MCF 10A (cell line): ENCODE data around the gene GET3. TPM values are rescaled to one million over a fixed set of nuclear protein-coding genes. Genes with fewer than 3 reads are reported as not detected.

ENCODE experiments used
- BruUV-seq: library from RNA; stranded (reverse); fragments of 400-500 nt; replicated peaks from 2 replicates; lab custom pipeline; 2021; lab: Mats Ljungman, UMichigan
- CTCF ChIA-PET: fragments of 300-600 bp; sonication (Branson Sonifier 250); formaldehyde crosslinking; extraction: SDS; loops from one replicate; lab custom pipeline; 2021; ENCODE audit warnings: antibody characterized with exemption, inconsistent platforms; lab: Yijun Ruan, JAX
- POLR2A ChIA-PET: fragments of 300-600, 350-650 bp; sonication (Branson Sonifier 250); formaldehyde crosslinking; extraction: SDS; loops from one replicate; lab custom pipeline; 2020; ENCODE audit warnings: antibody characterized with exemption, inconsistent platforms; lab: Yijun Ruan, JAX
- DNase-seq: peaks from one replicate; pipeline ENCODE4 v3.0.0-alpha.2; 2018; ENCODE audit not compliant: unreplicated experiment
- H3K27ac Mint-ChIP-seq: one replicate; pipeline ENCODE4 v1.8.0; 2022; ENCODE audit warnings: mild to moderate bottlenecking, low read depth, mixed read lengths; ENCODE audit not compliant: unreplicated experiment
- H3K27me3 Mint-ChIP-seq: one replicate; pipeline ENCODE4 v1.8.0; 2022; ENCODE audit warnings: mixed read lengths; ENCODE audit not compliant: insufficient read depth, unreplicated experiment
- H3K36me3 Mint-ChIP-seq: one replicate; pipeline ENCODE4 v1.8.0; 2022; ENCODE audit warnings: mild to moderate bottlenecking, moderate library complexity, mixed read lengths; ENCODE audit not compliant: insufficient read depth, unreplicated experiment
- H3K4me1 Mint-ChIP-seq: one replicate; pipeline ENCODE4 v1.8.0; 2022; ENCODE audit warnings: mixed read lengths; ENCODE audit not compliant: insufficient read depth, unreplicated experiment
- H3K4me3 Mint-ChIP-seq: one replicate; pipeline ENCODE4 v1.8.0; 2022; ENCODE audit warnings: mild to moderate bottlenecking, moderate library complexity, mixed read lengths; ENCODE audit not compliant: unreplicated experiment
- H3K9me3 Mint-ChIP-seq: one replicate; pipeline ENCODE4 v1.8.0; 2022; ENCODE audit warnings: mixed read lengths; ENCODE audit not compliant: unreplicated experiment
- CTCF ChIP-seq: fragments of 200-600 bp; IDR thresholded peaks from one replicate; pipeline ENCODE4 v1.8.0; 2022; ENCODE audit warnings: antibody characterized with exemption, mild to moderate bottlenecking; ENCODE audit not compliant: unreplicated experiment
- intact Hi-C: fragments of 100-400 bp; cut with micrococcal nuclease; formaldehyde crosslinking; loops from 2 replicates; pipeline ENCODE4 v1.14.1; 2022
- total RNA-seq: library from RNA; stranded (reverse); gene quantifications from 2 replicates; pipeline ENCODE4 v1.2.3, GENCODE V29; 2022

Gene GET3
- total RNA-seq, 1 experiment from 2014 or later: 62.9 TPM

- intact Hi-C loops: no loop called here
- no peaks in the 10 kb centered on the region for H3K27me3 Mint-ChIP-seq
- H3K27ac Mint-ChIP-seq: no peak overlapping the region
- no peak for DNase-seq
- CTCF ChIA-PET: interaction anchor here (0.6 to 13.2 kb wide), 7 partner anchors 8 to 81 kb away, joined by 3 to 307 read pairs (median 10); partner anchors contain the start of genes HOOK2, JUNB, PRDX2 and THSD8
- BruUV-seq: no TSS peak
- POLR2A ChIA-PET: interaction anchor here (0.5 to 2.9 kb wide), 5 partner anchors 18 to 34 kb away, joined by 3 to 17 read pairs (median 3); partner anchors contain the start of gene JUNB
- peaks cover 5% of the 10 kb centered on the region for H3K4me1 Mint-ChIP-seq
- no peak overlapping the region for H3K4me3 Mint-ChIP-seq
- H3K9me3 Mint-ChIP-seq: no peaks in the 10 kb centered on the region
- H3K36me3 Mint-ChIP-seq: peaks cover 20% of the 10 kb centered on the region
- no peak for TF ChIP-seq CTCF
Measured at GRCh38 chr19:12767150-12767549, 29.9 kb downstream of the GET3 start.

GRCh38 chr19:12767666-12768065, 30.4 kb downstream of the GET3 start:
- H3K27ac Mint-ChIP-seq: no peak overlapping the region
- no TSS peak for BruUV-seq
- peaks cover 20% of the 10 kb centered on the region for H3K36me3 Mint-ChIP-seq
- H3K4me1 Mint-ChIP-seq: peaks cover 5% of the 10 kb centered on the region
- CTCF ChIA-PET: interaction anchor here (1.8 to 13.2 kb wide), 4 partner anchors 10 to 81 kb away, joined by 8 to 307 read pairs (median 48); partner anchors contain the start of genes JUNB, PRDX2 and THSD8
- DNase-seq: no peak
- no peaks in the 10 kb centered on the region for H3K27me3 Mint-ChIP-seq
- POLR2A ChIA-PET: interaction anchor here (0.5 to 2.9 kb wide), 3 partner anchors 18 to 28 kb away, joined by 3 to 17 read pairs (median 4); partner anchors contain the start of gene JUNB
- TF ChIP-seq CTCF: no peak
- intact Hi-C loops: no loop called here
- H3K4me3 Mint-ChIP-seq: no peak overlapping the region
- H3K9me3 Mint-ChIP-seq: no peaks in the 10 kb centered on the region

GRCh38 chr19:12769689-12770088, 32.4 kb downstream of the GET3 start:
- Mint-ChIP-seq H3K27ac (no peak overlapping the region), H3K36me3 (peaks cover 21% of the 10 kb centered on the region), H3K27me3 (no peaks in the 10 kb centered on the region), H3K9me3 (no peaks in the 10 kb centered on the region), H3K4me3 (no peak overlapping the region), H3K4me1 (peaks cover 12% of the 10 kb centered on the region)
- no TSS peak for BruUV-seq
- intact Hi-C loops: no loop called here
- no peak for DNase-seq
- POLR2A ChIA-PET: interaction anchor here (0.7 kb wide), 1 partner anchor 17 kb away, joined by 3 read pairs; no protein-coding TSS in a partner anchor
- no peak for TF ChIP-seq CTCF
- CTCF ChIA-PET: interaction anchor here (0.6 to 0.8 kb wide), 2 partner anchors 12 to 14 kb away, joined by 3 to 6 read pairs; no protein-coding TSS in a partner anchor

- POLR2A ChIA-PET: no interaction called here
Measured at GRCh38 chr19:12770922-12771321, 33.6 kb downstream of the GET3 start.

More at GRCh38 chr19:12770922-12771321, 33.6 kb downstream of the GET3 start:
- no peak for TF ChIP-seq CTCF
- BruUV-seq: no TSS peak
- peaks cover 27% of the 10 kb centered on the region for H3K36me3 Mint-ChIP-seq
- H3K9me3 Mint-ChIP-seq: no peaks in the 10 kb centered on the region
- H3K4me1 Mint-ChIP-seq: peaks cover 12% of the 10 kb centered on the region
- CTCF ChIA-PET: interaction anchor here (0.7 to 2.7 kb wide), 4 partner anchors 10 to 77 kb away, joined by 3 to 9 read pairs (median 6); partner anchors contain the start of gene JUNB
- no peaks in the 10 kb centered on the region for H3K27me3 Mint-ChIP-seq
- H3K27ac Mint-ChIP-seq: no peak overlapping the region
- intact Hi-C loops: no loop called here
- H3K4me3 Mint-ChIP-seq: no peak overlapping the region
- no peak for DNase-seq
